HCT116 (cell line): ENCODE results near the gene BST2.

Experiments used
- EZH2phosphoT487 ChIP-seq: fragments of 200-600 bp; IDR thresholded peaks from 2 replicates; pipeline ENCODE4 v1.6.1; 2018; ENCODE audit warnings: antibody characterized with exemption, borderline replicate concordance
- POLR2A ChIP-seq: IDR thresholded peaks from 2 replicates; pipeline ENCODE4 v1.7.0; 2011; ENCODE audit warnings: borderline replicate concordance; ENCODE audit not compliant: insufficient read depth, insufficient read length; ENCODE audit errors: extremely low read depth

GRCh38 chr19:17393914-17394313, 11.5 kb downstream of the BST2 start, which contains the start of gene CCDC194:
- TF ChIP-seq EZH2phosphoT487 (no peak), POLR2A (no peak)
